CD4-positive, alpha-beta memory T cell (primary cell): ENCODE measurements around the gene TRIM7. TPM values are rescaled to one million over a fixed set of nuclear protein-coding genes. Genes with fewer than 3 reads are reported as not detected.

ENCODE experiments used
- CTCF ChIA-PET: fragments of 350-600 bp; sonication (Branson Sonifier 250); formaldehyde crosslinking; loops from one replicate; lab custom pipeline; 2021; ENCODE audit warnings: inconsistent platforms; ENCODE audit not compliant: partially characterized antibody; lab: Charles Lee
- POLR2A ChIA-PET: fragments of 350-600 bp; sonication (Branson Sonifier 250); formaldehyde crosslinking; loops from one replicate; lab custom pipeline; 2021; ENCODE audit not compliant: partially characterized antibody; lab: Charles Lee
- DNase-seq, 5 donors: peaks; one replicate each; pipeline versions ENCODE4 v3.0.0 to v3.0.0-alpha.2; 2020 to 2022; ENCODE audit warnings: mixed read lengths in 1 of 5
- H3K27ac ChIP-seq: one replicate; pipeline ENCODE4 v1.7.0; 2013; ENCODE audit warnings: low read depth, low read length
- H3K27me3 ChIP-seq: 2 replicates; pipeline ENCODE4 v1.7.0; 2013; ENCODE audit warnings: mild to moderate bottlenecking, low read length, moderate library complexity; ENCODE audit not compliant: insufficient read depth
- H3K36me3 ChIP-seq: 2 replicates; pipeline ENCODE4 v1.7.0; 2013; ENCODE audit warnings: mild to moderate bottlenecking, low read length, moderate library complexity; ENCODE audit not compliant: insufficient read depth
- H3K4me1 ChIP-seq: 2 replicates; pipeline ENCODE4 v1.7.0; 2013; ENCODE audit warnings: mild to moderate bottlenecking, low read length, moderate library complexity; ENCODE audit not compliant: insufficient read depth
- H3K4me3 ChIP-seq, 2 donors: one replicate each; pipeline ENCODE4 v1.7.0; 2013; ENCODE audit warnings: low read length in 2 of 2, mild to moderate bottlenecking in 1 of 2
- H3K9me3 ChIP-seq, 2 donors: one replicate each; pipeline ENCODE4 v1.7.0; 2013; ENCODE audit warnings: low read length in 2 of 2, control low read depth in 1 of 2; ENCODE audit not compliant: control insufficient read depth in 1 of 2
- H3K27ac Mint-ChIP-seq, 7 donors: one replicate each; pipeline ENCODE4 v1.8.0; 2020 to 2021; ENCODE audit warnings: mixed read lengths in 7 of 7, mild to moderate bottlenecking in 6 of 7, inconsistent platforms in 3 of 7, moderate library complexity in 3 of 7
- H3K27me3 Mint-ChIP-seq, 2 donors: one replicate each; pipeline ENCODE4 v1.8.0; 2020 to 2021; ENCODE audit warnings: mixed read lengths in 2 of 2
- H3K36me3 Mint-ChIP-seq, 2 donors: one replicate each; pipeline ENCODE4 v1.8.0; 2020 to 2021; ENCODE audit warnings: mixed read lengths in 2 of 2, inconsistent platforms in 1 of 2, mild to moderate bottlenecking in 1 of 2
- H3K4me1 Mint-ChIP-seq, 4 donors: one replicate each; pipeline ENCODE4 v1.8.0; 2020 to 2021; ENCODE audit warnings: mixed read lengths in 4 of 4, mild to moderate bottlenecking in 1 of 4
- H3K4me3 Mint-ChIP-seq, 8 donors: one replicate each; pipeline ENCODE4 v1.8.0; 2020 to 2021; ENCODE audit warnings: mixed read lengths in 8 of 8, mild to moderate bottlenecking in 7 of 8, moderate library complexity in 6 of 8, inconsistent platforms in 3 of 8
- H3K9me3 Mint-ChIP-seq, 8 donors: one replicate each; pipeline ENCODE4 v1.8.0; 2020 to 2021; ENCODE audit warnings: mixed read lengths in 8 of 8, mild to moderate bottlenecking in 5 of 8, inconsistent platforms in 3 of 8, moderate library complexity in 1 of 8
- intact Hi-C: fragments of 100-400 bp; cut with micrococcal nuclease; formaldehyde crosslinking; loops from one replicate; pipeline ENCODE4 v1.15.1; 2023
- polyA plus RNA-seq, 2 donors: library from polyadenylated mRNA; unstranded; fragments of 300-500 nt; fragmentation: Illumina TruSeq; gene quantifications; one replicate each; pipeline ENCODE4 v1.2.3, GENCODE V29; 2021
- total RNA-seq, 2 experiments: library from RNA; stranded (reverse); gene quantifications; one replicate each; pipeline ENCODE4 v1.2.3, GENCODE V29; 2021

TRIM7 gene
- total RNA-seq (1 to 10 TPM; 3.3 to 4.2 TPM), polyA plus RNA-seq (under 1 TPM; 0.63 to 0.69 TPM)

DNA sequence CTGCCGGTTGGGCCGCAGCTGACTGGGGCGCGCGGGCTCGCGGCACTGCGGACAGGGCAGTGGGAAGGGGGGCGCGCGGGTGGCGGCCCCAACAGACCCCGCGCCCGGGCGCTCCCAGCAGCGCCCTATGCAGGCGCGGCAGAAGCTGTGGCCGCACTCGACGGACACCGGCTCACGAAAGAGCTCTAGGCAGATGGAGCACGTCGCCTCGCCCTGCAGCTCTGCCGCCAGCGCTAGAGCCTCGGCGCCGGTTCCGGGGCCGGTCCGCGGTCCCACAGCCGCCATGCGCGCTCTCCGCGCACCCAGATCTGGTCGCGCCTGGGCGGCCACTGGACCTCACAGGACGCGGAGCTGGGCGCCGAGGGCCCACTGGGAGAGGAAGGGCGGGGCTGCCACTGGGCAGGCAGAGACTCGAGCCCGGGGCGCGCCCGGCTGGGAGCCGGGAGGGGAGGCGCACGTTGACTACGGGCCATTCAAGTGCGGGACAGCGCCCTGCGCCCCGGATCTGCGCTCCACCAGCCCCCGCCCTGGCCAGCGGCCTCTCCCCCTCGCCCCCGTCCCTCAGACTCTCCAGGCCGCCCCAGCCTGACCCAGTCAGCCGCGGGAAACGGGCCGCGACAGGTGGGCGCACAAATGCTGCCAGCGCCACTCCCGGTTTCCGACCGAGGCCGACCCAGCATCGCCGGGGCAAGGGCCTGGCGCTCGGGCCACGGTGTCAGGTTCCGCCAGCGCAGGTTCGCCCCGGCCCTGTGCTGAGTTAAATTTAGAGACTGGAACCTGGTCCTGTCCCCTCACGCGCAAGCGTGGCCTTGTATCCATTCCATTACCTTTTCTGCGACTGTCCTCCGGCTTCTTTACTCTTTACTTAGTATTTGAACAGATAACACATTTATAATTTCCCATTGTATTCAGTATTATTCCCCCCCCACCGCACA lies at the start of gene TRIM7:
TRIM7 (minus strand) TSS at position 371 of the 935 bp plus-strand sequence; CDS start at position 285, 86 bp downstream.
- intact Hi-C loops, result no loop called here
- Mint-ChIP-seq H3K27me3 (peaks cover 7 to 10% of the 10 kb centered on the region in 2 donors), H3K9me3 (peaks cover 0 to 22% (median 3%) of the 10 kb centered on the region in 8 donors), H3K4me1 (peaks cover 22 to 39% (median 30%) of the 10 kb centered on the region in 4 donors), H3K4me3 (peak within 1 kb of the TSS; percentile 88 to 97 (median 92)), H3K36me3 (peaks cover 0 to 17% of the 10 kb centered on the region in 2 donors), H3K27ac (peak within 1 kb of the TSS; percentile 79 to 100 (median 98))
- POLR2A ChIA-PET, result interaction anchor here (0.7 to 8.9 kb wide), 10 partner anchors 12 to 395 kb away, joined by 3 to 412 read pairs (median 6); partner anchors contain the start of genes RACK1, TRIM41 and TRIM52
- H3K9me3 ChIP-seq, result no peaks in the 10 kb centered on the region
- H3K27ac ChIP-seq, result no peak within 1 kb of the TSS
- peak within 1 kb of the TSS; percentile 71 for H3K4me3 ChIP-seq
- H3K27me3 ChIP-seq, result no peaks in the 10 kb centered on the region
- H3K4me1 ChIP-seq, result peaks cover 31% of the 10 kb centered on the region
- CTCF ChIA-PET, result interaction anchor here (1.0 to 7.8 kb wide), 3 partner anchors 11 to 22 kb away, joined by 3 to 100 read pairs (median 3); no protein-coding TSS in a partner anchor
- H3K36me3 ChIP-seq, result no peaks in the 10 kb centered on the region
- peak in 2 of 5 donors; percentile 18 to 28 for DNase-seq

DNA sequence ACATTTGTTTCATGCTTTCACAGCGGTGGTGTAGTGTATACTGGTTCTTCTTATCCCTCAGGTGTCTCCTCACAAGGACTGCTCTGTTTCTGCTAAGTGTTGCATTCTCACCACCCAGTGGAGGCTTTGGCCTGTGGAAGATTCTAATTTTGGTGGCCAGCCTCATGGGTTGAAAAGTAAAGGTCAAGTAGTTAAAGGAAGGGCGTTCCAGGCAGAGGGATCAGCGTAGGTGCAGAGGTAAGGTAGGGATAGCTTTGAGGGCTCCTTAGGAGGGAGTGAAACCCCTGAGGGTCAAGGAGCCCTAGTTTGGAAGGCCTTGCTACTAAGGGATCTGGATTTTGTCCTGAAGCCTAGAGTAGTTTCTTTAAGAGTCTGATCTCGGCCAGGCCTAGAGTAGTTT lies 43.3 kb upstream of the TRIM7 start:
- H3K27ac ChIP-seq, result peak overlapping the region; percentile 96
- H3K27me3 Mint-ChIP-seq, result no peaks in the 10 kb centered on the region
- H3K4me3 Mint-ChIP-seq, result peak overlapping the region; percentile 87 to 99 (median 91)
- peaks cover 38 to 82% (median 56%) of the 10 kb centered on the region in 4 donors for H3K4me1 Mint-ChIP-seq
- peak overlapping the region; percentile 80 to 100 (median 95) for H3K27ac Mint-ChIP-seq
- no peak overlapping the region for H3K4me3 ChIP-seq
- POLR2A ChIA-PET, result interaction anchor here (0.8 to 22.7 kb wide), 4 partner anchors 10 to 58 kb away, joined by 3 to 397 read pairs (median 241); partner anchors contain the start of genes TRIM41 and TRIM52
- H3K27me3 ChIP-seq, result no peaks in the 10 kb centered on the region
- no peak for DNase-seq
- peaks cover 6% of the 10 kb centered on the region for H3K36me3 ChIP-seq
- intact Hi-C loops, result no loop called here
- peaks cover 77% of the 10 kb centered on the region for H3K4me1 ChIP-seq
- no peaks in the 10 kb centered on the region for H3K9me3 ChIP-seq
- peaks cover 0 to 2% (median 0%) of the 10 kb centered on the region in 8 donors for H3K9me3 Mint-ChIP-seq
- H3K36me3 Mint-ChIP-seq, result peaks cover 4 to 36% of the 10 kb centered on the region in 2 donors
- CTCF ChIA-PET, result interaction anchor here (4.8 kb wide), 1 partner anchor 13 kb away, joined by 29 read pairs; the partner anchor contains the start of gene TRIM52

DNA sequence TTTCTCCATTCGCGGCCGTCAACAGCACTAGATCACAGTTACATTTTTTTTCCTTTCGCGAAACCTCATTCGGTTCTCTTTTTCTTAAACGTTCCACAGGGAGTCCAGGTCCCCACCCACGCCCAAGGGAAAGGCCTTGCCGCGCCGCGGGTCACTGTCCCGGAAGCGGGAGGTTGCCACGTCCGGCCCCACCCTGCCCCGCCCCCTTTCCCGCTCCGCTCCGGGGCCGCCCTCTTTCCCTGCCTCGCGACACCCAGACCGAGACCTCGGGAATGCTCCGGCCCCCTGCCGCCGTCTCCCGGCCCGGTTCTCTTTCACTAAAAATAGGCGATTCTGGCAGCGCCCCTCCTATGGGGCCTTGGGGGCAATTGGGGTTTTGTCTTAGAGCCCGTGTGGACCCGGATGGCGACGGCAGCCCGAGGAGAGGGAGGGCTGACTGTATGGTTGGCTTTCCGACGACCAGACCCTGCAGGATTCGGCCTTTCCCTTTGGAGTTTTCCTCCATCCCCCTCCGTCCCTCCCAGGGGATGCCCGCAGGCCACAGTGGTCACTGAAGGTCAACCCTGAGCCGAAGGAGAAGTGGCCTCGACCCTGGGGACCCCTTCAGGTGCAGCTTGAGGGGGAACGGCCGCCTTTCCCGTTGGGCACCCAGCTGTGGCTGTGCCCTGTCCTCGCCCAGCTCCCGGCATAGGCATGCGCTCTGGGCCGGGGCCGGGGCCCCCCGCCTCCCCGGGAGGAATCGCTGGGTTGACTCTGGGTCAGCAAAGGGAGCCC lies 41.5 kb upstream of the TRIM7 start:
- H3K4me3 ChIP-seq, result peak overlapping the region; percentile 78 to 83
- intact Hi-C loops, result loop anchor here (1.0 kb wide), 1 partner anchor 55 kb away; no protein-coding TSS in a partner anchor
- H3K9me3 Mint-ChIP-seq, result peaks cover 0 to 2% (median 0%) of the 10 kb centered on the region in 8 donors
- peaks cover 8% of the 10 kb centered on the region for H3K36me3 ChIP-seq
- no peaks in the 10 kb centered on the region for H3K9me3 ChIP-seq
- H3K27ac ChIP-seq, result peak overlapping the region; percentile 96
- H3K4me3 Mint-ChIP-seq, result peak overlapping the region; percentile 90 to 99 (median 92)
- CTCF ChIA-PET, result interaction anchor here (5.3 kb wide), 1 partner anchor 15 kb away, joined by 22 read pairs; the partner anchor contains the start of gene TRIM52
- H3K27ac Mint-ChIP-seq, result peak overlapping the region; percentile 93 to 100 (median 95)
- DNase-seq, result peak; percentile 52 to 78 (median 60)
- no peaks in the 10 kb centered on the region for H3K27me3 Mint-ChIP-seq
- H3K4me1 Mint-ChIP-seq, result peaks cover 48 to 93% (median 66%) of the 10 kb centered on the region in 4 donors
- H3K36me3 Mint-ChIP-seq, result peaks cover 13 to 48% of the 10 kb centered on the region in 2 donors
- no peaks in the 10 kb centered on the region for H3K27me3 ChIP-seq
- POLR2A ChIA-PET, result interaction anchor here (0.9 to 22.7 kb wide), 7 partner anchors 11 to 63 kb away, joined by 4 to 397 read pairs (median 37); partner anchors contain the start of genes TRIM41 and TRIM52
- H3K4me1 ChIP-seq, result peaks cover 77% of the 10 kb centered on the region

- Histone ChIP-seq H3K27me3 (no peaks in the 10 kb centered on the region), H3K4me1 (peaks cover 78% of the 10 kb centered on the region), H3K27ac (peak overlapping the region; percentile 96), H3K9me3 (no peaks in the 10 kb centered on the region), H3K4me3 (peak overlapping the region; percentile 78 to 83), H3K36me3 (peaks cover 11% of the 10 kb centered on the region)
- ChIA-PET CTCF (interaction anchor here (1.1 to 5.3 kb wide), 2 partner anchors 16 to 56 kb away, joined by 3 to 22 read pairs; partner anchors contain the start of gene TRIM52), POLR2A (interaction anchor here (1.4 to 22.7 kb wide), 5 partner anchors 11 to 62 kb away, joined by 4 to 397 read pairs (median 143); partner anchors contain the start of genes TRIM41 and TRIM52)
- peaks cover 46 to 93% (median 66%) of the 10 kb centered on the region in 4 donors for H3K4me1 Mint-ChIP-seq
- H3K36me3 Mint-ChIP-seq, result peaks cover 20 to 52% of the 10 kb centered on the region in 2 donors
- H3K27ac Mint-ChIP-seq, result peak overlapping the region; percentile 93 to 100 (median 95)
- H3K27me3 Mint-ChIP-seq, result no peaks in the 10 kb centered on the region
- H3K4me3 Mint-ChIP-seq, result peak overlapping the region; percentile 90 to 99 (median 92)
- DNase-seq, result no peak
- H3K9me3 Mint-ChIP-seq, result peaks cover 0 to 2% (median 0%) of the 10 kb centered on the region in 8 donors
- intact Hi-C loops, result loop anchor here (1.0 kb wide), 1 partner anchor 54 kb away; no protein-coding TSS in a partner anchor
These were observed 40.7 kb upstream of the TRIM7 start for GRCh38 chr5:181245427-181246275.

DNA sequence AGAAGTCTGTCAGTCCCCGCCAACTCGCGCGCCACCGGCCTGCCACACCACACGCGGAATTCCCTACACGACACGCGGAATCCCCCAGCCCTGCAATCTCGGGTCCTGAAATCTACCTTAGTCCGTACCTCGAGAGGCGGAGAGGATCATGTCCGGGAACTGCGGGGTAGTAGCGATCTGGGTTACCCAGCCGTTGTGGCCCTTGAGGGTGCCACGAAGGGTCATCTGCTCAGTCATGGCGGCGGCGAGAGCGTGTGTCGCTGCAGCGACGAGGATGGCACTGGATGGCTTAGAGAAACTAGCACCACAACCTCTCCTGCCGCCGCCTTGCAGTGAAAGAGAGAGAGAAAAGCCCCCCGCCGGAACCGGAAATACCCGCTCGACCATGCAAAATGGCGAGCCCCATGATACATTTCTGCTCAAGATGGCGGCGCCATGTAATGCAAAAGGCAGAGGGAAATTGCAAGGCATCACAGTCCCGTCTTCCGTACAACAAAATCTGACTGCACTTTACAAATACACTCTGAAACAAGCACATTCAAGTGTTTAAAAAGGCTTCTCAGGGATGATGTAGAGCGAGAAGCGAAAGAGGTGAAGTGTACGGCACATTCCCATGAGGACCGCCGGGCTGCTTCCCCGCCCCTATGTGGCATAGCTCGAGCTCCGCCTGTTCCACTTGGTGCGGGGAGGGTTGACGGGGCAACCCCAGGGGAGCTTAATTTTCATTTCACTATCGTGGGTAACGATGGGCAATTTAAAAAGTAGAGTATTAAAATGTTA lies 38.8 kb upstream of the TRIM7 start, which contains the start of gene RACK1:
RACK1 (minus strand) TSS at position 343 of the 780 bp plus-strand sequence; CDS start at position 237, 106 bp downstream.
- peak within 1 kb of the TSS; percentile 97 to 98 for H3K4me3 ChIP-seq
- CTCF ChIA-PET, result interaction anchor here (0.6 to 5.3 kb wide), 10 partner anchors 12 to 80 kb away, joined by 3 to 22 read pairs (median 4); partner anchors contain the start of gene TRIM52
- Mint-ChIP-seq H3K27ac (peak within 1 kb of the TSS; percentile 96 to 100 (median 99)), H3K9me3 (peaks cover 0 to 2% (median 0%) of the 10 kb centered on the region in 8 donors), H3K4me3 (peak within 1 kb of the TSS; percentile 93 to 100 (median 98)), H3K36me3 (peaks cover 29 to 59% of the 10 kb centered on the region in 2 donors), H3K27me3 (no peaks in the 10 kb centered on the region), H3K4me1 (peaks cover 42 to 85% (median 63%) of the 10 kb centered on the region in 4 donors)
- DNase-seq, result peak; percentile 90 to 95 (median 91)
- POLR2A ChIA-PET, result interaction anchor here (0.8 to 22.7 kb wide), 12 partner anchors 9 to 60 kb away, joined by 3 to 397 read pairs (median 12); partner anchors contain the start of genes TRIM41 and TRIM52
- no peaks in the 10 kb centered on the region for H3K27me3 ChIP-seq
- H3K9me3 ChIP-seq, result no peaks in the 10 kb centered on the region
- peaks cover 61% of the 10 kb centered on the region for H3K4me1 ChIP-seq
- H3K36me3 ChIP-seq, result peaks cover 23% of the 10 kb centered on the region
- intact Hi-C loops, result loop anchor here (1.0 kb wide), 2 partner anchors 18 to 20 kb away; partner anchors contain the start of genes TRIM41 and TRIM52
- H3K27ac ChIP-seq, result peak within 1 kb of the TSS; percentile 96
